Measurements from ENCODE around the gene WFDC10B. TPM values are rescaled to one million over a fixed set of nuclear protein-coding genes. Genes with fewer than 3 reads are reported as not detected.
"Not testable (repeated sequence)": the region's sequence is repeated elsewhere in the genome, so short reads cannot be mapped to it uniquely, and the experiment has no call there.

WFDC10B gene
- total RNA-seq, 1 donor from 2014 or later: not detected

- Mint-ChIP-seq H3K27ac (no peak overlapping the region), H3K4me1 (no peaks in the 10 kb centered on the region), H3K27me3 (peaks cover 6% of the 10 kb centered on the region), H3K9me3 (peaks cover 4% of the 10 kb centered on the region), H3K36me3 (ENCODE audit: low read depth) (no peaks in the 10 kb centered on the region), H3K4me3 (no peak overlapping the region)
- intact Hi-C loops (cut with micrococcal nuclease): no loop called here
- DNase-seq: no peak
Measured at GRCh38 chr20:45695496-45695895, 9.3 kb downstream of the WFDC10B start.

DNA sequence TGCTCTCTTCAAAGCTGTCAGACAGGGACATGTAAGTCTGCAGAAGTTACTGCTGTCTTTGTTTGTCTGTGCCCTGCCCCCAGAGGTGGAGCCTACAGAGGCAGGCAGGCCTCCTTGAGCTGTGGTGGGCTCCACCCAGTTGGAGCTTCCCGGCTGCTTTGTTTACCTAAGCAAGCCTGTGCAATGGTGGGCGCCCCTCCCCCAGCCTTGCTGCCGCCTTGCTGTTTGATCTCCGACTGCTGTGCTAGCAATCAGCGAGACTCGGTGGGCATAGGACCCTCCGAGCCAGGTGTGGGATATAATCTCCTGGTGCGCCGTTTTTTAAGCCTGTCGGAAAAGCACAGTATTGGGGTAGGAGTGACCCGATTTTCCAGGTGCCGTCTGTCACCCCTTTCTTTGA lies 11.5 kb downstream of the WFDC10B start:
- not testable (repeated sequence) for H3K4me1 Mint-ChIP-seq

GRCh38 chr20:45685896-45686295 lies 18.9 kb downstream of the WFDC10B start:
- Mint-ChIP-seq H3K27me3 (no peaks in the 10 kb centered on the region), H3K9me3 (peaks cover 6% of the 10 kb centered on the region), H3K36me3 (ENCODE audit: low read depth) (no peaks in the 10 kb centered on the region), H3K4me1 (no peaks in the 10 kb centered on the region), H3K4me3 (no peak overlapping the region), H3K27ac (no peak overlapping the region)
- DNase-seq: no peak
- intact Hi-C loops (cut with micrococcal nuclease): no loop called here

More for the DNA sequence above, 11.5 kb downstream of the WFDC10B start:
- DNase-seq; H3K27me3 Mint-ChIP-seq; H3K27ac Mint-ChIP-seq; H3K36me3 Mint-ChIP-seq (ENCODE audit: low read depth); H3K9me3 Mint-ChIP-seq; H3K4me3 Mint-ChIP-seq; intact Hi-C loops (cut with micrococcal nuclease): not testable (repeated sequence)

DNA sequence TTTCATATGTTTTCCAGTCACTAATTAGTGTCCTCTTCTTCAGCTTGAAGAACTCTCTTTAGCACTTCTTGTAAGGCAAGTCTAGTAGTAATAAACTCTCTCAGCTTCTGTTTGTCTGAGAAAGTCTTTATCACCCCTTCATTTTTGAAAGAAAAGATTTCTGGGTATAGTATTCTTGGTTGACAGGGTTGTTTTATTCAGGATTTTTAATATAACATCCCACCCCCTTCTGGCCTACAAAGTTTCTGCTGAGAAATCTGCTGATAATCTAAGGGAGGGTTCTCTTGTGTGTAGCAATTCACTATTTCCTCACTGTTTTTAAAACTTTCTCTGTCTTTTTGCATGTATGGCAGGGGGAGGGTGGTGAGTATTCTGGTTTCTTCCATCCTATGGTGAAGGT lies 25.2 kb downstream of the WFDC10B start:
- intact Hi-C loops (cut with micrococcal nuclease): no loop called here
- H3K4me3 Mint-ChIP-seq: no peak overlapping the region
- no peak overlapping the region for H3K27ac Mint-ChIP-seq
- H3K27me3 Mint-ChIP-seq: peaks cover 5% of the 10 kb centered on the region
- no peak for DNase-seq
- peaks cover 12% of the 10 kb centered on the region for H3K9me3 Mint-ChIP-seq
- H3K4me1 Mint-ChIP-seq: no peaks in the 10 kb centered on the region
- H3K36me3 Mint-ChIP-seq (ENCODE audit: low read depth): no peaks in the 10 kb centered on the region

- H3K4me1 Mint-ChIP-seq: no peaks in the 10 kb centered on the region
- H3K27ac Mint-ChIP-seq: no peak overlapping the region
- DNase-seq: no peak
- intact Hi-C loops (cut with micrococcal nuclease): no loop called here
- H3K9me3 Mint-ChIP-seq: peaks cover 5% of the 10 kb centered on the region
- H3K36me3 Mint-ChIP-seq (ENCODE audit: low read depth): no peaks in the 10 kb centered on the region
- no peak overlapping the region for H3K4me3 Mint-ChIP-seq
- peaks cover 24% of the 10 kb centered on the region for H3K27me3 Mint-ChIP-seq
Measured at GRCh38 chr20:45672765-45673164, 32.1 kb downstream of the WFDC10B start.

DNA sequence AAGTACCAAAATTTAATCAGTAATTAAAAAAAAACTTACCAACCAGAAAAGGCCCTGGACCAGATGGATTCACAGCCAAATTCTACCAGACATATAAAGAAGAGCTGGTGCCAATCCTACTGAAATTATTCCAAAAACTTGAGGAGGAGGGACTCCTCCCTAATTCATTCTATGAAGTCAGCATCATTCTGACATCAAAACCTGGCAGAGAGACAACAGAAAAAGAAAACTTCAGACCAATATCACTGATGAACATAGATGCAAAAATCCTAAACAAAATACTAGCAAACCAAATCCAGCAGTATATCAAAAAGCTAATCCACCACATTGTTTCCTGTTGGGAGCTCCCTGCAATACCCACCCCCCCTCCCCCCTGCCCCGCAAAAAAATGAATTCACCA lies 34.7 kb downstream of the WFDC10B start, which contains the start of gene WFDC11:
WFDC11 (minus strand) TSS at position 101 of the 400 bp plus-strand sequence. CDS start 19,639 bp downstream, outside the sequence.
- Mint-ChIP-seq H3K27me3 (peaks cover 24% of the 10 kb centered on the region), H3K27ac (no peak within 1 kb of the TSS), H3K4me3 (no peak within 1 kb of the TSS), H3K36me3 (ENCODE audit: low read depth) (no peaks in the 10 kb centered on the region), H3K9me3 (peaks cover 6% of the 10 kb centered on the region), H3K4me1 (no peaks in the 10 kb centered on the region)
- intact Hi-C loops (cut with micrococcal nuclease): no loop called here
- no peak for DNase-seq

DNA sequence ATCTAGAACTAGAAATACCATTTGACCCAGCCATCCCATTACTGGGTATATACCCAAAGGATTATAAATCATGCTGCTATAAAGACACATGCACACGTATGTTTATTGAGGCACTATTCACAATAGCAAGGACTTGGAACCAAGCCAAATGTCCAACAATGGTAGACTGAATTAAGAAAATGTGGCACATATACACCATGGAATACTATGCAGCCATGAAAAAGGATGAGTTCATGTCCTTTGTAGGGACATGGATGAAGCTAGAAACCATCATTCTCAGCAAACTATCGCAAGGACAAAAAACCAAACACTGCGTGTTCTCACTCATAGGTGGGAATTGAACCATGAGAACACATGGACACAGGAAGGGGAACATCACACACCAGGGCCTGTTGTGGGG lies 47.8 kb downstream of the WFDC10B start:
- H3K27ac Mint-ChIP-seq; DNase-seq; H3K27me3 Mint-ChIP-seq; H3K4me1 Mint-ChIP-seq; H3K9me3 Mint-ChIP-seq; H3K4me3 Mint-ChIP-seq; H3K36me3 Mint-ChIP-seq (ENCODE audit: low read depth); intact Hi-C loops (cut with micrococcal nuclease): not testable (repeated sequence)

DNA sequence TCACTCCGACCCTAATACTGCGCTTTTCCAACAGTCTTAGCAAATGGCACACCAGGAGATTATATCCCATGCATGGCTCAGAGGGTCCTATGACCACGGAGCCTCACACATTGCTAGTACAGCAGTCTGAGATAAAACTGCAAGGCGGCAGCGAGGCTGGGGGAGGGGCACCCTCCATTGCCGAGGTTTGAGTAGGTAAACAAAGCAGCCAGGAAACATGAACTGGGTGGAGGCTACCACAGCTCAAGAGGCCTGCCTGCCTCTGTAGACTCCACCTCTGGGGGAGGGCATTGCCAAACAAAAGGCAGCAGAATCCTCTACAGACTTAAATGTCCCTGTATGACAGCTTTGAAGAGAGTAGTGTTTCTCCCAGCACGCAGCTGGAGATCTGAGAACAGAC lies 53.1 kb downstream of the WFDC10B start:
- H3K27ac Mint-ChIP-seq; H3K27me3 Mint-ChIP-seq; intact Hi-C loops (cut with micrococcal nuclease); H3K36me3 Mint-ChIP-seq (ENCODE audit: low read depth); H3K9me3 Mint-ChIP-seq; H3K4me1 Mint-ChIP-seq; H3K4me3 Mint-ChIP-seq; DNase-seq: not testable (repeated sequence)

DNA sequence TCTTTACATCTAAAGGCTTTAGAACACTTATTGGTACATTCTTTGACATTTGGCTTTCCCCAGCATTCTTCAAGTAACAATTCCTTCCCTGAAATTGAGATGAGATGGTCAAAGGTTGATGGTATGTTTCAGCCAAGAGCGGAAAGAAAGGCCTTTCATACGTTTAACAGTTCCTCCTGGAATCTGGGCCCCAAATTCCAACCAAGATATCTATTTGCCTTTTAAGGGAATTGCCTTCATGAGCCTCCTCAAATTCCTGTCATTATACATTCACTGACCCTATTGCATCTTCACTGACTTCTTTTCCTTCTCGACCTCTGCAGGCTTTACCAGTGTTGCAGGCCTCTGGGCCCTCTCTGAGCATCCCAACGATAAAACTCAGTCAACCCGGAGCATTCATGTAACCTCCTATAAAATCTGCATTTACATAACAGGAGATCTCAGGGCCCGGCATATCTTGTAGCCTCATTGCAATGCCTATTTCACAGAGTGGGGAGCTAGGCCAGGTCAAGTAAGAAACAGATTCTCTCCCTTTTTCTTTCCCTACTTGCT lies 55.4 kb downstream of the WFDC10B start:
- Mint-ChIP-seq H3K9me3 (no peaks in the 10 kb centered on the region), H3K4me1 (no peaks in the 10 kb centered on the region), H3K4me3 (no peak overlapping the region), H3K36me3 (ENCODE audit: low read depth) (no peaks in the 10 kb centered on the region), H3K27ac (no peak overlapping the region), H3K27me3 (peaks cover 10% of the 10 kb centered on the region)
- intact Hi-C loops (cut with micrococcal nuclease): no loop called here
- no peak for DNase-seq

GRCh38 chr20:45647441-45648050 lies 57.3 kb downstream of the WFDC10B start:
- Mint-ChIP-seq H3K9me3 (no peaks in the 10 kb centered on the region), H3K4me1 (no peaks in the 10 kb centered on the region), H3K27ac (no peak overlapping the region), H3K27me3 (peaks cover 7% of the 10 kb centered on the region), H3K4me3 (no peak overlapping the region), H3K36me3 (ENCODE audit: low read depth) (no peaks in the 10 kb centered on the region)
- DNase-seq: no peak
- intact Hi-C loops (cut with micrococcal nuclease): no loop called here

DNA sequence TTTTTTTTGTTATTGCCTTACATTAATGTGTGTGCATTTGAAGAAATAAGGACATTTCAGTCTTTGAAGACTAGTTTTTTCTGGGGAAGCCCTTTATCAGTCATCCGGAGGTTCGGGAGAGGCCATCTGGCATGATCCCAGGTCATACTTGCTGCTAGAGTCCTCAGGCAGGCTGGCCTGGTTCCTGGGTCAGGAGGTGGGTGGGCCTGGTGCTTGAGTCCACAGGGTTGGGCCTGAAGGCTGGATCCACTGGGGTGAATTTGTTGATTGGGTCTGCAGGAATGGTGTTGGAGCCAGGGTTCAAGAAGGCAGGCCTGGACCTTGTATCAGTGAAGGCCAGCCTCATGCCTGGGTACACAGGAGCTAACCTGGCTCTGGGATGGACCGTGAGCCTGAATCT lies 57.9 kb downstream of the WFDC10B start:
- Mint-ChIP-seq H3K36me3 (ENCODE audit: low read depth) (no peaks in the 10 kb centered on the region), H3K4me1 (no peaks in the 10 kb centered on the region), H3K27ac (no peak overlapping the region), H3K27me3 (peaks cover 6% of the 10 kb centered on the region), H3K9me3 (no peaks in the 10 kb centered on the region), H3K4me3 (no peak overlapping the region)
- no peak for DNase-seq
- intact Hi-C loops (cut with micrococcal nuclease): no loop called here

GRCh38 chr20:45645869-45646268 lies 59.0 kb downstream of the WFDC10B start:
- H3K36me3 Mint-ChIP-seq (ENCODE audit: low read depth); intact Hi-C loops (cut with micrococcal nuclease); H3K4me1 Mint-ChIP-seq; DNase-seq; H3K27ac Mint-ChIP-seq; H3K9me3 Mint-ChIP-seq; H3K27me3 Mint-ChIP-seq; H3K4me3 Mint-ChIP-seq: not testable (repeated sequence)

- intact Hi-C loops (cut with micrococcal nuclease); H3K9me3 Mint-ChIP-seq; H3K4me1 Mint-ChIP-seq; DNase-seq; H3K27me3 Mint-ChIP-seq; H3K4me3 Mint-ChIP-seq; H3K36me3 Mint-ChIP-seq (ENCODE audit: low read depth); H3K27ac Mint-ChIP-seq: not testable (repeated sequence)
Measured at GRCh38 chr20:45641076-45641475, 63.7 kb downstream of the WFDC10B start.

- Mint-ChIP-seq H3K4me3 (no peak overlapping the region), H3K36me3 (ENCODE audit: low read depth) (no peaks in the 10 kb centered on the region)
- intact Hi-C loops (cut with micrococcal nuclease): no loop called here
Measured at GRCh38 chr20:45639687-45640086, 65.1 kb downstream of the WFDC10B start.

GRCh38 chr20:45636513-45636912 lies 68.3 kb downstream of the WFDC10B start:
- Mint-ChIP-seq H3K9me3 (no peaks in the 10 kb centered on the region), H3K27me3 (peaks cover 6% of the 10 kb centered on the region), H3K36me3 (ENCODE audit: low read depth) (no peaks in the 10 kb centered on the region), H3K4me3 (no peak overlapping the region), H3K4me1 (no peaks in the 10 kb centered on the region), H3K27ac (no peak overlapping the region)
- intact Hi-C loops (cut with micrococcal nuclease): no loop called here
- DNase-seq: peak; percentile 10

More at GRCh38 chr20:45639687-45640086, 65.1 kb downstream of the WFDC10B start:
- no peak for DNase-seq
- H3K27ac Mint-ChIP-seq: no peak overlapping the region
- H3K27me3 Mint-ChIP-seq: peaks cover 8% of the 10 kb centered on the region
- H3K4me1 Mint-ChIP-seq: no peaks in the 10 kb centered on the region
- H3K9me3 Mint-ChIP-seq: no peaks in the 10 kb centered on the region

Measured in activated CD4-positive, alpha-beta T cell treated with anti-CD3 and anti-CD28 coated beads, Interleukin-2, amount 10 ng/mL, durations not matched to agents 24 days and 14 days (primary cell).